Keratinocyte (primary cell): ENCODE results near the gene PEX5L. TPM values are rescaled to one million over a fixed set of nuclear protein-coding genes. Genes with fewer than 3 reads are reported as not detected.
"Not testable (repeated sequence)": the region's sequence is repeated elsewhere in the genome, so short reads cannot be mapped to it uniquely, and the experiment has no call there.

Experiments used
- DNase-seq: peaks from one replicate; pipeline ENCODE4 v3.0.0-alpha.2; 2011; ENCODE audit warnings: low read depth, missing footprints, low spot score
- FAIRE-seq: peaks from 2 replicates; lab custom pipeline; 2011; peaks lifted over from hg19 to GRCh38; lab: Jason Lieb, UNC
- H2AFZ ChIP-seq: 2 replicates; pipeline ENCODE4 v1.6.0; 2012; ENCODE audit warnings: low read length, control low read depth, inconsistent platforms; ENCODE audit not compliant: control insufficient read depth
- H3K27ac ChIP-seq: 2 replicates; pipeline ENCODE4 v1.5.1; 2011; ENCODE audit warnings: low read length; ENCODE audit not compliant: control insufficient read depth, insufficient read depth
- H3K27me3 ChIP-seq: 3 replicates; pipeline ENCODE4 v1.6.0; 2011; ENCODE audit warnings: low read length; ENCODE audit not compliant: control insufficient read depth, insufficient read depth; ENCODE audit errors: extremely low read depth
- H3K36me3 ChIP-seq, 2 experiments: 2 replicates in 1 of 2; 3 replicates in 1 of 2; pipeline ENCODE4 v1.5.1; 2011; ENCODE audit warnings: low read length in 2 of 2, mild to moderate bottlenecking in 1 of 2; ENCODE audit not compliant: control insufficient read depth in 2 of 2, insufficient read depth in 2 of 2; ENCODE audit errors: extremely low read depth in 1 of 2
- H3K4me1 ChIP-seq: 3 replicates; pipeline ENCODE4 v1.5.1; 2011; ENCODE audit warnings: low read length; ENCODE audit not compliant: control insufficient read depth, insufficient read depth; ENCODE audit errors: extremely low read depth
- H3K4me2 ChIP-seq: 3 replicates; pipeline ENCODE4 v1.6.0; 2011; ENCODE audit warnings: low read depth, low read length; ENCODE audit not compliant: control insufficient read depth, insufficient read depth; ENCODE audit errors: extremely low read depth
- H3K4me3 ChIP-seq, 3 experiments: fragments of 200-600 bp in 1 of 3; sonication (generic) in 1 of 3; 2 replicates in 2 of 3; 3 replicates in 1 of 3; pipeline ENCODE4 v1.5.1; 2011 to 2016; ENCODE audit warnings: low read length in 3 of 3, mild to moderate bottlenecking in 3 of 3, control low read depth in 2 of 3, inconsistent platforms in 1 of 3, low read depth in 1 of 3, mixed read lengths in 1 of 3, mixed run types in 1 of 3, moderate library complexity in 1 of 3; ENCODE audit not compliant: control insufficient read depth in 2 of 3, insufficient read depth in 2 of 3; ENCODE audit errors: extremely low read depth in 1 of 3
- H3K79me2 ChIP-seq: 2 replicates; pipeline ENCODE4 v1.6.0; 2012; ENCODE audit warnings: low read length; ENCODE audit not compliant: control insufficient read depth, insufficient read depth
- H3K9ac ChIP-seq: 3 replicates; pipeline ENCODE4 v1.6.0; 2011; ENCODE audit warnings: low read length; ENCODE audit not compliant: control insufficient read depth, insufficient read depth; ENCODE audit errors: extremely low read depth
- H3K9me1 ChIP-seq: 3 replicates; pipeline ENCODE4 v1.6.0; 2011; ENCODE audit warnings: low read length; ENCODE audit not compliant: control insufficient read depth, insufficient read depth; ENCODE audit errors: extremely low read depth
- H3K9me3 ChIP-seq: 2 replicates; pipeline ENCODE4 v1.5.1; 2012; ENCODE audit warnings: low read depth, low read length; ENCODE audit not compliant: control insufficient read depth
- H4K20me1 ChIP-seq: 3 replicates; pipeline ENCODE4 v1.6.0; 2011; ENCODE audit warnings: low read length; ENCODE audit not compliant: control insufficient read depth, insufficient read depth; ENCODE audit errors: extremely low read depth
- CTCF ChIP-seq, 3 experiments: IDR thresholded peaks in 1 of 3; conservative IDR thresholded peaks in 1 of 3; optimal IDR thresholded peaks in 1 of 3; 2 replicates in 2 of 3; 3 replicates in 1 of 3; pipeline versions ENCODE3 to v1.5.1; 2011; ENCODE audit warnings: low read length in 3 of 3, mild to moderate bottlenecking in 3 of 3, moderate library complexity in 2 of 3, control low read depth in 1 of 3, inconsistent platforms in 1 of 3; ENCODE audit not compliant: insufficient read depth in 2 of 3; ENCODE audit errors: extremely low read depth in 1 of 3
- EZH2 ChIP-seq: IDR thresholded peaks from one replicate; pipeline ENCODE4 v1.6.1; 2012; ENCODE audit warnings: inconsistent platforms, mild to moderate bottlenecking, low read length, moderate library complexity
- dilution Hi-C: fragments of 300-500 bp; cut with MboI; formaldehyde crosslinking; loops from one replicate; pipeline ENCODE4 v1.7.0; 2020; ENCODE audit warnings: low sequenced_read_pairs; ENCODE audit not compliant: extremely low pct_ligation_motif_present
- polyA plus RNA-seq, 5 experiments: library from polyadenylated mRNA; depleted of rRNA in 3 of 5; stranded (reverse) in 3 of 5; stranded (forward) in 1 of 5; unstranded in 1 of 5; fragments of >200 nt; gene quantifications; 1 replicate in 1 of 5; 2 replicates in 3 of 5; 3 replicates in 1 of 5; pipeline versions ENCODE4 v1.2.1 to v1.2.3, GENCODE V29; 2011 to 2012; ENCODE audit warnings: missing spikeins in 2 of 5, low read depth in 1 of 5, low replicate concordance in 1 of 5

PEX5L gene
- polyA plus RNA-seq, 1 donor (not counting 4 experiments of a cell fraction or from before 2014, with no cell fraction given) = 0.92 TPM

- Histone ChIP-seq H3K4me3 (no peak overlapping the region), H3K36me3 (no peaks in the 10 kb centered on the region), H3K27ac (no peak overlapping the region), H3K4me2 (no peak overlapping the region), H3K9me1 (no peaks in the 10 kb centered on the region), H3K9ac (no peak overlapping the region), H3K4me1 (no peaks in the 10 kb centered on the region), H3K9me3 (no peaks in the 10 kb centered on the region), H2AFZ (no peak overlapping the region), H4K20me1 (no peaks in the 10 kb centered on the region), H3K27me3 (no peaks in the 10 kb centered on the region), H3K79me2 (no peaks in the 10 kb centered on the region)
- TF ChIP-seq EZH2 (no peak), CTCF (optimal IDR thresholded peaks at IDR 0.05 in 1 of 3, IDR thresholded peaks at IDR 0.05 in 1 of 3, conservative IDR thresholded peaks at IDR 0.05 in 1 of 3; ENCODE audit: extremely low read depth in 1 of 3, insufficient read depth in 2 of 3, low read length in 3 of 3) (no peak)
- no peak for FAIRE-seq
- DNase-seq = no peak
- dilution Hi-C loops = no loop called here
These were observed 24.8 kb downstream of the PEX5L start for GRCh38 chr3:180011927-180012326.

GRCh38 chr3:180008318-180008717 is 28.4 kb downstream of the PEX5L start:
- H3K27me3 ChIP-seq, DNase-seq, H2AFZ ChIP-seq, H3K4me1 ChIP-seq, H3K9me3 ChIP-seq, H3K4me3 ChIP-seq, H3K4me2 ChIP-seq, H3K9ac ChIP-seq, H3K36me3 ChIP-seq, H3K79me2 ChIP-seq, H3K9me1 ChIP-seq, FAIRE-seq, H3K27ac ChIP-seq, H4K20me1 ChIP-seq, dilution Hi-C loops: not testable (repeated sequence)

- no peak overlapping the region for H3K4me2 ChIP-seq
- no peak overlapping the region for H3K4me3 ChIP-seq
- FAIRE-seq (no peak), DNase-seq (no peak)
- no peaks in the 10 kb centered on the region for H3K4me1 ChIP-seq
- H3K27me3 ChIP-seq = no peaks in the 10 kb centered on the region
- H3K9me3 ChIP-seq = no peaks in the 10 kb centered on the region
- no peak overlapping the region for H2AFZ ChIP-seq
- no peak overlapping the region for H3K9ac ChIP-seq
- no peaks in the 10 kb centered on the region for H3K9me1 ChIP-seq
- TF ChIP-seq EZH2 = no peak
- TF ChIP-seq CTCF (optimal IDR thresholded peaks at IDR 0.05 in 1 of 3, IDR thresholded peaks at IDR 0.05 in 1 of 3, conservative IDR thresholded peaks at IDR 0.05 in 1 of 3; ENCODE audit: extremely low read depth in 1 of 3, insufficient read depth in 2 of 3, low read length in 3 of 3) = no peak
- dilution Hi-C loops = no loop called here
- H3K36me3 ChIP-seq = no peaks in the 10 kb centered on the region
- no peak overlapping the region for H3K27ac ChIP-seq
- no peaks in the 10 kb centered on the region for H3K79me2 ChIP-seq
- H4K20me1 ChIP-seq = no peaks in the 10 kb centered on the region
These were observed 32.2 kb downstream of the PEX5L start for GRCh38 chr3:180004542-180004941.
